NCI-H187 (cell line): Measurements from ENCODE around the gene POLR2L.

ENCODE experiments used
- DNase-seq, 2 experiments: peaks; one replicate each; lab custom pipeline; 2025; lab: John Stamatoyannopoulos, UW

The POLR2L gene

GRCh38 chr11:794766-795633 is 47.3 kb downstream of the POLR2L start:
- no peak for DNase-seq

GRCh38 chr11:794013-794765 is 48.1 kb downstream of the POLR2L start:
- no peak for DNase-seq

- no peak for DNase-seq
Observed at GRCh38 chr11:793556-793955, 48.8 kb downstream of the POLR2L start.

DNA sequence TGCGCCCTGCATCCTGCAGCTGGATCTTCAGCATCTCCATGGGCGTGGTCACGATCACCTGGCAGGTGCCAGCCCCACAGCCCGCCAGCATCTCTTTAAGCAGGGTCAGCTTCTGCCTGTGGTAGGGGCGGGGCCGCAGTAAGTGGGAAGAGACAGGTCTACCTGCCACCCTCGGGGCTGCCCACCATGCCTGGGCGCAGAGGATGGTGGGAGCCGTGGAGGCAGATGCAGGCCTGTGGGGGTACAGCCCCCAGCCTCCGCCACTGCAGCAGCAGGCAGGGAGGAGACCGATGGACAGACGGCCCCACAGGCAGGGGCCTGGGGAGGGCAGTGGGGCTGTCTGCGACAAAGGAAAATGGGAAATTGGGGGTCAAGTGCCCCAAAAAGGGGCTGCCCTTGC is 49.5 kb downstream of the POLR2L start:
- peak in 1 of 2 experiments; percentile 43 for DNase-seq

DNA sequence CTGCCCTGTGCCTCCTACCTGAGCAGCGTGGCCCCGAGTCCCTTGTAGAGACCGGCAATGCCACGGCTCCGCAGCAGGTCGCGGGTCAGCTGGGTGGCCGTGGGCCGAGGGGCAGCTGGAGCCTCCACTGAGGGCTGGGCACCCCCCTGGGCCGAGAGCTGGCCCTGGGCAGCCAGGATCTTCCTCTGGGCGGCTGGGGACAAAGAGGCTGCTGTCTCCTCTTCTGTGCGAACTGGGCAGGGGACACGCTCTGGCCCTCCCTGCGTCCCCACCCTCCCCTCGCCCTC is 49.9 kb downstream of the POLR2L start:
- no peak for DNase-seq

GRCh38 chr11:791658-792534 is 50.4 kb downstream of the POLR2L start:
- DNase-seq = no peak

GRCh38 chr11:790721-791564 is 51.4 kb downstream of the POLR2L start:
- no peak for DNase-seq

DNA sequence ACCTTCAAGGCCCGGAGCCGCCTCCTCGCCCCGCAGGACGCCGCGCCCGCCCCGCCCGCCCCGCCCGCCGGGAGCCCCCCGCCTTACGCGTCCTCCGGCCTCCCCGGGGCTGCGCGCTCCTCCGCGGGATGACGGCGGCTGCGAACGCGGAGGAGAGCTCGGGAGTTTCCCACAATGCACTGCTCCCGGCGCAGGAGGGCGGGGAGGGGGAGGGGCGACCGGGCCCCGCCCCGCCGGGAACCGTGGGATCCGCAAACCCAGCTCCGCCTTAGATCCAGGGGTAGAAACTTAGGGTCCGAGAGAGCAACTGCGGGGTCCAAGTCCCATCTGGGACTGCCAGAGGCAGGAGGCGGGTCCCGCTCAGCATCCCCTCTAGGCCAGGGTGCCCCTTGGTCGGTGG is 52.4 kb downstream of the POLR2L start, which contains the start of gene CEND1:
CEND1 (minus strand) TSS at position 148 of the 400 bp plus-strand sequence. CDS start 1,514 bp downstream, outside the sequence.
- peak in 1 of 2 experiments; percentile 34 for DNase-seq
